Liver (tissue), 9 donors: Measurements from ENCODE around the gene GPR22. TPM values are rescaled to one million over a fixed set of nuclear protein-coding genes. Genes with fewer than 3 reads are reported as not detected.

Experiments
- DNase-seq: peaks from one replicate; pipeline ENCODE4 v3.0.0-alpha.2; 2017; ENCODE audit warnings: low spot score
- H3K27ac ChIP-seq, 2 donors: one replicate each; pipeline ENCODE4 v1.7.0; 2013; ENCODE audit warnings: inconsistent platforms in 2 of 2, low read length in 2 of 2, control low read depth in 1 of 2, low read depth in 1 of 2, mild to moderate bottlenecking in 1 of 2
- H3K27me3 ChIP-seq, 4 donors: one replicate each; pipeline versions ENCODE4 v1.6.1 to v1.7.0; 2013; ENCODE audit warnings: low read length in 3 of 4, inconsistent platforms in 1 of 4, mild to moderate bottlenecking in 1 of 4, moderate library complexity in 1 of 4; ENCODE audit not compliant: control insufficient read depth in 4 of 4, insufficient read depth in 4 of 4
- H3K36me3 ChIP-seq, 4 donors: one replicate each; pipeline versions ENCODE4 v1.6.1 to v1.7.0; 2013; ENCODE audit warnings: low read length in 3 of 4, mild to moderate bottlenecking in 3 of 4, low read depth in 1 of 4, moderate library complexity in 1 of 4; ENCODE audit not compliant: control insufficient read depth in 4 of 4, insufficient read depth in 3 of 4
- H3K4me1 ChIP-seq, 4 donors: one replicate each; pipeline versions ENCODE4 v1.6.1 to v1.7.0; 2013; ENCODE audit warnings: low read length in 3 of 4, mild to moderate bottlenecking in 3 of 4, moderate library complexity in 1 of 4; ENCODE audit not compliant: control insufficient read depth in 4 of 4, insufficient read depth in 4 of 4
- H3K4me3 ChIP-seq, 3 donors: one replicate each; pipeline versions ENCODE4 v1.6.1 to v1.7.0; 2013; ENCODE audit warnings: low read length in 3 of 3, control low read depth in 1 of 3, low read depth in 1 of 3, mild to moderate bottlenecking in 1 of 3
- H3K9ac ChIP-seq, 2 donors: one replicate each; pipeline ENCODE4 v1.7.0; 2013; ENCODE audit warnings: low read length in 2 of 2, mild to moderate bottlenecking in 2 of 2, moderate library complexity in 2 of 2, control low read depth in 1 of 2, low read depth in 1 of 2
- H3K9me3 ChIP-seq, 4 donors: one replicate each; pipeline versions ENCODE4 v1.6.1 to v1.7.0; 2013; ENCODE audit warnings: low read length in 3 of 4; ENCODE audit not compliant: control insufficient read depth in 4 of 4
- ATF3 ChIP-seq: IDR thresholded peaks from 2 replicates; pipeline ENCODE4 v1.6.1; 2016; ENCODE audit warnings: antibody characterized with exemption
- EGR1 ChIP-seq, 2 donors: IDR thresholded peaks; 2 replicates each; pipeline ENCODE4 v1.6.1; 2016 to 2018; ENCODE audit warnings: antibody characterized with exemption in 2 of 2, low read depth in 2 of 2
- FOXA1 ChIP-seq: IDR thresholded peaks from 2 replicates; pipeline ENCODE4 v1.6.1; 2016; ENCODE audit warnings: antibody characterized with exemption
- FOXA2 ChIP-seq: IDR thresholded peaks from 2 replicates; pipeline ENCODE4 v1.6.1; 2016; ENCODE audit warnings: antibody characterized with exemption
- GABPA ChIP-seq, 2 donors: IDR thresholded peaks in 1 of 2; conservative IDR thresholded peaks in 1 of 2; 2 replicates each; pipeline ENCODE4 v1.6.1; 2016; ENCODE audit warnings: antibody characterized with exemption in 2 of 2, mild to moderate bottlenecking in 1 of 2, moderate library complexity in 1 of 2
- HNF4G ChIP-seq: IDR thresholded peaks from 2 replicates; pipeline ENCODE4 v1.6.1; 2016; ENCODE audit warnings: antibody characterized with exemption
- MAX ChIP-seq: IDR thresholded peaks from 2 replicates; pipeline ENCODE4 v1.6.1; 2016; ENCODE audit warnings: antibody characterized with exemption
- REST ChIP-seq: IDR thresholded peaks from 2 replicates; pipeline ENCODE4 v1.6.1; 2016; ENCODE audit warnings: antibody characterized with exemption, mild to moderate bottlenecking
- RXRA ChIP-seq, 2 donors: IDR thresholded peaks; 2 replicates each; pipeline ENCODE4 v1.6.1; 2017 to 2018; ENCODE audit warnings: antibody characterized with exemption in 2 of 2, mild to moderate bottlenecking in 1 of 2
- SP1 ChIP-seq: IDR thresholded peaks from 2 replicates; pipeline ENCODE4 v1.6.1; 2018; ENCODE audit warnings: antibody characterized with exemption, mild to moderate bottlenecking
- TAF1 ChIP-seq: conservative IDR thresholded peaks from 2 replicates; pipeline ENCODE4 v1.6.1; 2016; ENCODE audit warnings: antibody characterized with exemption, mild to moderate bottlenecking
- YY1 ChIP-seq: IDR thresholded peaks from 2 replicates; pipeline ENCODE4 v1.6.1; 2016; ENCODE audit warnings: antibody characterized with exemption, mild to moderate bottlenecking
- WGBS: extraction: QIAGEN DNeasy Blood & Tissue Kit; methylation state at CpG from one replicate; pipeline ENCODE4 v1.1.7; 2013; 5-methylcytosine and 5-hydroxymethylcytosine counted together
- polyA plus RNA-seq, 2 donors: library from polyadenylated mRNA; stranded (reverse) in 1 of 2; unstranded in 1 of 2; fragments of 200-250 nt in 1 of 2; fragments of >200 nt in 1 of 2; fragmentation: Nextera tagmentation in 1 of 2; extraction: Ambion mirVana in 1 of 2; gene quantifications; one replicate each; pipeline versions ENCODE4 v1.2.1 to v1.2.3, GENCODE V29; 2013 to 2015
- total RNA-seq, 2 donors: library from RNA; depleted of rRNA; stranded (reverse); fragments of >200 nt; gene quantifications; one replicate each; pipeline ENCODE4 v1.2.3, GENCODE V29; 2014
- donor health status: healthy.
- donor health status: healthy.
- donor health status: healthy.
- donor health status: healthy.
- donor health status: healthy.

GPR22 gene
- total and polyA plus RNA-seq, 4 donors, result 2.1 TPM; not detected in 3

GRCh38 chr7:107428642-107429041, 41.2 kb upstream of the GPR22 start:
- 97% methylated on average over 1 of the region's 1 CpG for WGBS
- H3K27ac ChIP-seq, result no peak overlapping the region
- peaks cover 0 to 3% (median 0%) of the 10 kb centered on the region in 4 donors for H3K4me1 ChIP-seq
- H3K9me3 ChIP-seq, result no peaks in the 10 kb centered on the region
- H3K27me3 ChIP-seq, result no peaks in the 10 kb centered on the region
- H3K4me3 ChIP-seq, result no peak overlapping the region
- no peak overlapping the region for H3K9ac ChIP-seq
- TF ChIP-seq SP1, result no peak
- TF ChIP-seq TAF1, result no peak
- no peak for TF ChIP-seq YY1
- DNase-seq, result no peak
- no peaks in the 10 kb centered on the region for H3K36me3 ChIP-seq

GRCh38 chr7:107430057-107430456, 39.8 kb upstream of the GPR22 start:
- H3K4me3 ChIP-seq, result no peak overlapping the region
- TF ChIP-seq FOXA2 (no peak), EGR1 (IDR thresholded peaks at IDR 0.05; ENCODE audit: low read depth in 2 of 2) (no peak), HNF4G (no peak)
- no peak overlapping the region for H3K27ac ChIP-seq
- H3K9ac ChIP-seq, result no peak overlapping the region
- H3K36me3 ChIP-seq, result no peaks in the 10 kb centered on the region
- no peaks in the 10 kb centered on the region for H3K27me3 ChIP-seq
- peaks cover 0 to 3% (median 0%) of the 10 kb centered on the region in 4 donors for H3K4me1 ChIP-seq
- DNase-seq, result no peak
- H3K9me3 ChIP-seq, result no peaks in the 10 kb centered on the region

- no peak overlapping the region for H3K4me3 ChIP-seq
- no peak overlapping the region for H3K9ac ChIP-seq
- WGBS, result 90% methylated on average over 1 of the region's 1 CpG
- H3K4me1 ChIP-seq, result peaks cover 0 to 3% (median under 1%) of the 10 kb centered on the region in 4 donors
- TF ChIP-seq ATF3, result no peak
- no peak for TF ChIP-seq REST
- TF ChIP-seq FOXA1, result no peak
- H3K9me3 ChIP-seq, result no peaks in the 10 kb centered on the region
- no peaks in the 10 kb centered on the region for H3K36me3 ChIP-seq
- no peak overlapping the region for H3K27ac ChIP-seq
- H3K27me3 ChIP-seq, result no peaks in the 10 kb centered on the region
- no peak for DNase-seq
These were observed 37.6 kb upstream of the GPR22 start for GRCh38 chr7:107432261-107432660.

- Histone ChIP-seq H3K4me3 (no peak overlapping the region), H3K4me1 (peaks cover 0 to 1% (median 0%) of the 10 kb centered on the region in 4 donors), H3K9me3 (no peaks in the 10 kb centered on the region), H3K9ac (no peak overlapping the region), H3K36me3 (no peaks in the 10 kb centered on the region), H3K27ac (no peak overlapping the region), H3K27me3 (no peaks in the 10 kb centered on the region)
- DNase-seq, result no peak
- TF ChIP-seq MAX (no peak), RXRA (IDR thresholded peaks at IDR 0.05) (no peak), SP1 (no peak), REST (no peak), ATF3 (no peak), FOXA2 (no peak), YY1 (no peak), GABPA (IDR thresholded peaks at IDR 0.05 in 1 of 2, conservative IDR thresholded peaks at IDR 0.05 in 1 of 2) (no peak), HNF4G (no peak), EGR1 (IDR thresholded peaks at IDR 0.05; ENCODE audit: low read depth in 2 of 2) (no peak)
- 93% methylated on average over 1 of the region's 1 CpG for WGBS
These were observed 34.1 kb upstream of the GPR22 start for GRCh38 chr7:107435749-107436148.
